Epidermal melanocyte (primary cell): ENCODE data around the gene SHISA3.
"Not testable (repeated sequence)": the region's sequence is repeated elsewhere in the genome, so short reads cannot be mapped to it uniquely, and the experiment has no call there.

Source experiments
- DNase-seq: peaks from one replicate; pipeline ENCODE4 v3.0.0; 2011; ENCODE audit warnings: low spot score; ENCODE audit not compliant: insufficient read length

SHISA3 gene

GRCh38 chr4:42396752-42397634 lies at the start of gene SHISA3:
Gene SHISA3 (plus strand): TSS chr4:42397488. CDS start chr4:42398057, 569 bp downstream.
- DNase-seq = no peak

- no peak for DNase-seq
Measured at GRCh38 chr4:42348247-42348646, 49.0 kb upstream of the SHISA3 start.

GRCh38 chr4:42348692-42349091 lies 48.6 kb upstream of the SHISA3 start:
- no peak for DNase-seq

GRCh38 chr4:42350611-42351182 lies 46.6 kb upstream of the SHISA3 start:
- no peak for DNase-seq

- DNase-seq = no peak
Measured at GRCh38 chr4:42352049-42352448, 45.2 kb upstream of the SHISA3 start.

GRCh38 chr4:42357325-42357724 lies 40.0 kb upstream of the SHISA3 start:
- DNase-seq = no peak

- no peak for DNase-seq
Measured at GRCh38 chr4:42359711-42360110, 37.6 kb upstream of the SHISA3 start.

GRCh38 chr4:42360256-42360669 lies 37.0 kb upstream of the SHISA3 start:
- no peak for DNase-seq

GRCh38 chr4:42361456-42361855 lies 35.8 kb upstream of the SHISA3 start:
- DNase-seq = no peak

- no peak for DNase-seq
Measured at GRCh38 chr4:42362591-42362990, 34.7 kb upstream of the SHISA3 start.

GRCh38 chr4:42363614-42364013 lies 33.7 kb upstream of the SHISA3 start:
- DNase-seq = no peak

- no peak for DNase-seq
Measured at GRCh38 chr4:42364266-42365053, 32.8 kb upstream of the SHISA3 start.

- DNase-seq = no peak
Measured at GRCh38 chr4:42366959-42367358, 30.3 kb upstream of the SHISA3 start.

- DNase-seq = no peak
Measured at GRCh38 chr4:42369489-42369888, 27.8 kb upstream of the SHISA3 start.

GRCh38 chr4:42371305-42372252 lies 25.7 kb upstream of the SHISA3 start:
- DNase-seq = peak; percentile 63

- not testable (repeated sequence) for DNase-seq
Measured at GRCh38 chr4:42372303-42372702, 25.0 kb upstream of the SHISA3 start.

- no peak for DNase-seq
Measured at GRCh38 chr4:42377497-42377896, 19.8 kb upstream of the SHISA3 start.

GRCh38 chr4:42381666-42382065 lies 15.6 kb upstream of the SHISA3 start:
- no peak for DNase-seq

GRCh38 chr4:42385516-42385915 lies 11.8 kb upstream of the SHISA3 start:
- DNase-seq = no peak

GRCh38 chr4:42390622-42391354 lies 6.5 kb upstream of the SHISA3 start:
- no peak for DNase-seq
